ENCODE results near the gene ACSBG1.

ACSBG1 gene

DNA sequence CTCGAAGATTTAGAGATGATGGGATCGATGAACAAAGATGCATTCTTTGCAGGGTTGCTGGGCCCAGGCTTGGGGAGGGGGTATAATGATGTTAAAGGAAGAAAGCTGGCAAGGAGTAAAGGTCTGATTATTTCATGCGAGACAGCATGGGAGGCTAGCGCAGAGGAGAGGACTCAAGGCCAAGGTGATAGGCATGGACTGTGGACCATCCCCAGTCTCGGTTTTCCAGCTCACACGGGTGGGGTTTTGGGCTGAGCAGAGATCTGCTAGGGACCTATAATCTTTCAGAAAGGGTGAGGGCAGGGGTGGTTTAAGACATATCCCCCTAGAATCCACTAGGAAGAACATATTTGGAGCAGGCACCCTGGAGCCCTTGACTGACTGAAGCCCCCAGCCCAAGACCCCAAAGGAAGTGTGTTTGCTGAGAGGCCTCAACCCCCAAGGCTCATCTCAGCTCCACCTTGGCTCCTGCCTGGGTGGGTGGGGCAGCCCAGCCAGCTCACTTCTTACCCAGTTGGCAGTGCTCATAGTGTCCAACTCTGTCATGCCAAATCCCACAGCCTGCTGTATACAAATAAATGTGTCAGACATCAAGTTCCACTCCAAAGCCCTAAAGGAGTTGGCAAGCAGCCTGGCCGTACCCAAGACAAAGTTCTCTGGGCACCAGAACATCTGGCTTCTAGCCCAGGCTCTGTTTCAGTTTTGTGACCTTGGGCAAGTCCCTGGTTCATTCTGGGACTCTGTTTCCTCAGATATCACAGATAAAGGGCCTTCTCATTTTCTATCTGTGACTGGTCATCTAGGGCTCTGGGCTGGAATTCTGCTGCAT is 17.9 kb downstream of the ACSBG1 start:
- CTCF ChIA-PET = interaction anchor here (1.2 to 1.8 kb wide), 2 partner anchors 21 to 24 kb away, joined by 3 to 7 read pairs; no protein-coding TSS in a partner anchor
- POLR2A ChIA-PET = no interaction called here
- TF ChIP-seq, protein P1, sequence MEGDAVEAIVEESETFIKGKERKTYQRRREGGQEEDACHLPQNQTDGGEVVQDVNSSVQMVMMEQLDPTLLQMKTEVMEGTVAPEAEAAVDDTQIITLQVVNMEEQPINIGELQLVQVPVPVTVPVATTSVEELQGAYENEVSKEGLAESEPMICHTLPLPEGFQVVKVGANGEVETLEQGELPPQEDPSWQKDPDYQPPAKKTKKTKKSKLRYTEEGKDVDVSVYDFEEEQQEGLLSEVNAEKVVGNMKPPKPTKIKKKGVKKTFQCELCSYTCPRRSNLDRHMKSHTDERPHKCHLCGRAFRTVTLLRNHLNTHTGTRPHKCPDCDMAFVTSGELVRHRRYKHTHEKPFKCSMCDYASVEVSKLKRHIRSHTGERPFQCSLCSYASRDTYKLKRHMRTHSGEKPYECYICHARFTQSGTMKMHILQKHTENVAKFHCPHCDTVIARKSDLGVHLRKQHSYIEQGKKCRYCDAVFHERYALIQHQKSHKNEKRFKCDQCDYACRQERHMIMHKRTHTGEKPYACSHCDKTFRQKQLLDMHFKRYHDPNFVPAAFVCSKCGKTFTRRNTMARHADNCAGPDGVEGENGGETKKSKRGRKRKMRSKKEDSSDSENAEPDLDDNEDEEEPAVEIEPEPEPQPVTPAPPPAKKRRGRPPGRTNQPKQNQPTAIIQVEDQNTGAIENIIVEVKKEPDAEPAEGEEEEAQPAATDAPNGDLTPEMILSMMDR (IDR thresholded peaks at IDR 0.05; ENCODE audit: control extremely low read depth, extremely low read depth, low read depth, missing control alignments) = no peak
- DNase-seq (ENCODE audit: extremely low spot score) = no peak

- DNase-seq (ENCODE audit: extremely low spot score) = no peak
- TF ChIP-seq, protein P1 (IDR thresholded peaks at IDR 0.05; ENCODE audit: control extremely low read depth, extremely low read depth, low read depth, missing control alignments) = no peak
- ChIA-PET CTCF (interaction anchor here (1.0 to 2.2 kb wide), 4 partner anchors 18 to 209 kb away, joined by 3 to 9 read pairs (median 4); no protein-coding TSS in a partner anchor), POLR2A (no interaction called here)
Observed at GRCh38 chr15:78213956-78214355, 20.4 kb downstream of the ACSBG1 start.

DNA sequence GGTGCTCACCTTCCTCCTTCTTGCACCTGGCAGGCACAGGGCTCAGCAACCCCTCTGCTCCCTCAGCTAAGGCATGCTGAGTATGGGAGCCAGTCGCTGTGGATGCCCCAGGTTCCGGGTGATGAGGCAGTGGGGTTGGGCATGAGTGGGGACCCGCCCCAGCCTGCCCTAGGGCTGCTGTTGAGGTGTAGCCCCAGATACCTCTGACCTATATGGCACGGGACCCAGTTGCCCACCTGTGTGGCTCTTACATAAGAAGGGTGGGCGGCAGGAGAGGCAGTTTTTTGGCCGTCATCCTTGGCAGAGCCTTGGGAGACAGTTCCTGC is 21.0 kb downstream of the ACSBG1 start:
- TF ChIP-seq, protein P1 (IDR thresholded peaks at IDR 0.05; ENCODE audit: control extremely low read depth, extremely low read depth, low read depth, missing control alignments) = no peak
- ChIA-PET POLR2A (no interaction called here), CTCF (interaction anchor here (1.4 to 2.9 kb wide), 4 partner anchors 18 to 210 kb away, joined by 3 to 10 read pairs (median 8); partner anchors contain the start of gene CIB2)
- no peak for DNase-seq (ENCODE audit: extremely low spot score)

DNA sequence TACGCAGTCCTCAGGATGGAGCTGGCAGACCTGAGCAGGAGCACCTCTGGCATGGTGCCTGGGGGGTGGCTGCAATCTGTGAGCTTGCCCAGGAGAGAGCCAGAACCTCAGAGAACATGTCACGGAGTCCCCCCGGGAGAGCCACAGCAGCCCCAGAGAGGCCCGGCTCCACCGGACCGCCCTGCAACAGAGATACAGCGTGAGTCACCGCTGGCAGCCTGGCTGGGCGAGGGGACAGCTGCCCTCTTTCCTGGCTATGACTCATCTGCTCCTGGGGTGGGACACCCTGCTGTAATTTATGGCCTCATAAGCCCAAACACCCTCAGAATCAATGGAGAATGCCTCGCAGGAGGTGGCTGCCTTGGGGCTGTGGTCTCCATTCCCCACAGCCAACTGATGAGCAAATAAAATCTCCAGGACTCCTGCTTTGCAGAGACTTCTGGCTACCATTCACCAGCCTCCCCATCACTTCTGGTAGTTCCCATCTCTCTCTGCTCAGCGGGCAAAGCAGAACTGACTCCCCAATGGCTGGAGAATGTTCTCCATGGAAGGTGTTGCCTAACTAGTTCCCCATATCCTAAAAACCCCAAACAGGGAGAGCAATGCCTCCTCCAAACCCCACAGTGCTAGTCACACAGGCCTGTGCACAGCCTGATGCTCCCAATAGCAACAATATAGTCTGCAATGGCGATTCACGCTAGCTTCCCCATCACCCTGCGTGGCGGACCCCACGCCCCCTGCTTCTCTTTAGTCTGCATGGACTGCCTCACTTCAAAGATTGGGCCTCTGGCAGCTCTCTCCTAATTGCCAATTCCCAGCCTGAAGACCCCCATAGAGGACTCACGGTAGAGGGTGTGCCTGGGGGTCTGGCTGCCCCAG is 21.6 kb downstream of the ACSBG1 start:
- CTCF ChIA-PET = interaction anchor here (1.0 to 4.2 kb wide), 7 partner anchors 16 to 104 kb away, joined by 3 to 20 read pairs (median 9); partner anchors contain the start of gene CIB2

DNA sequence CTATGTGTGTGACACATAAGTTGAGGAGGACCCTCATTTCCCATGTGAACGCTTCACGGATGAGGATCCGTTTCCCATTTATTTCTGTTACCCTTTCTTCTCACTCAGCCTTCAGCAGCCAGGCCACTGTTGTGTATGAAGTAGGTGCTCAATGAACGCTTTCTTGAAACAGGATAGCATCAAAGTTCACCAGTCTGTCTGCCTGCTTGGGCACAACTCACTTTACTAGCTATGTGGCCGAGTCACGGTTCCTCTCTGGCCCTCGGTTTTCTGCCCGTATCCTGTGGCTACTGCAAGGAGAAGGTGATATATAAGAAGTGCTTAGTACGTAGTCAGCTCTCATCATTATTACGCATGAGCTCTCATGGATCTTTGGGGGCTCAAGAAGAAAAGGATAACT is 22.4 kb downstream of the ACSBG1 start:
- POLR2A ChIA-PET = no interaction called here
- TF ChIP-seq, protein P1 (IDR thresholded peaks at IDR 0.05; ENCODE audit: control extremely low read depth, extremely low read depth, low read depth, missing control alignments) = no peak
- CTCF ChIA-PET = interaction anchor here (0.9 to 4.2 kb wide), 10 partner anchors 13 to 99 kb away, joined by 3 to 20 read pairs (median 3); partner anchors contain the start of gene CIB2
- DNase-seq (ENCODE audit: extremely low spot score) = no peak

More for the DNA sequence above, 21.6 kb downstream of the ACSBG1 start:
- no peak for DNase-seq (ENCODE audit: extremely low spot score)
- TF ChIP-seq, protein P1 (IDR thresholded peaks at IDR 0.05; ENCODE audit: control extremely low read depth, extremely low read depth, low read depth, missing control alignments) = no peak
- POLR2A ChIA-PET = no interaction called here

Data from GM10248 (cell line).